Stimulated activated CD4-positive, alpha-beta T cell treated with anti-CD3 and anti-CD28 coated beads, Interleukin-12 subunit alpha, Interleukin-12 subunit beta, amount 100 ng/mL, for 48 hours (primary cell): ENCODE data around the gene DDX25.
"Not testable (repeated sequence)": the region's sequence is repeated elsewhere in the genome, so short reads cannot be mapped to it uniquely, and the experiment has no call there.

Experiments
- DNase-seq, 3 donors: peaks; one replicate each; pipeline ENCODE4 v3.0.0-alpha.2; 2020; ENCODE audit warnings: low read depth in 2 of 3, low spot score in 1 of 3

Gene DDX25

DNA sequence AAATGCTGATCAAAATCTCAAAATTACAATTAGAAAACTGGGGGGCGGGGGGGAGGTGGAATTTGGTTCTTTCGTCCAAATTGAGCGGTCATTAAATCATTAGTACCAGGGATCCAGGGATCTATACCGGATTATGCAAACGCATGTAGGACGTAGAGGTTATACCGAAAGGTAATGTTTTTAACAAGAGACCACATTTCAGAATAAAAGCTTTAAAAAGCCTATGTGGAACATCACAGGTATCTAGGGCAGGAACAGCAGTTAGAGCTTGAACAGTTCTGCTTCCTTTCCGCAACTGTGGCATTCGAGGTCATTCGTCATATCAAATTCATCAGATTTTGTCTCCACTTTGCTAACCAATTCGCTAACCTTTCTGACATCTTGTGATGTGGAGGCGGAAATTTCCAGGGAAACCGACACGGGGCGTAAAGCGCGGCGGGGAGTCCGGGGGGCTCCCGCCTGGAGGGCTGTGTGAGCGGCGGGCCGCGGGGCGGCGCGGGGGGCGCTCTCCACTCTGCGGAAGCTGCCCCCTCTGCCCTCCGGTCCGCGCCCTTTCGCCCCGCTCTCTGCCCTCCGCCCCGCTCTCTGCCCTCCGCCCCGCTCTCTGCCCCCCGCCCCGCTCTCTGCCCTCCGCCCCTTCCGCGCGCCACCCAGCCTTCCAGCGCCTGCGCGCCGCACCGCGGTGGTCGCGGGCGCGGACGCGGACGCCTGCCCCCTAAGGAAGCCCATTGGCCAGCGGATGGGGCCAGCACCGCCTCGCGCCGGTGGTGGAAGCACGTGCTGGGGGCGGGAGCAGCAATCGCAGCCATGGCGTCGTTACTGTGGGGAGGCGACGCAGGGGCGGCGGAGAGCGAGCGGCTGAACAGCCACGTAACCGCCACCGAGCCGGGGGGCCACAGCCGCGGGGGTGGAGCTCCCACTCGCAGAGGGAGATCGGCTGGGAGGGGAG, at the start of gene DDX25:
DDX25 (plus strand) TSS at position 798 of the 949 bp plus-strand sequence; CDS start at position 808, 10 bp downstream.
- DNase-seq = no peak

DNA sequence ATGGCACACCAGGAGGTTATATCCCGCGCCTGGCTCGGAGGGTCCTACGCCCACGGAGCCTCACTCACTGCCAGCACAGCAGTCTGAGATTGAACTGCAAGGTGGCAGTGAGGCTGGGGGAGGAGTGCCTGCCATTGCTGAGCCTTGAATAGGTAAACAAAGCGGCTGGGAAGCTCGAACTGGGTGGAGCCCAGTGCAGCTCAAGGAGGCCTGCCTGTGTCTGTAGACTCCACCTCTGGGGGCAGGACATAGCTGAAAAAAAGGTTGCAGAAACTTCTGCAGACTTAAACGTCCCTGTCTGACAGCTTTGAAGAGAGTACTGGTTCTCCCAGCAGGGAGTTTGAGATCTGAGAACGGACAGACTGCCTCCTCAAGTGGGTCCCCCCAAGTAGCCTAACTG, 46.6 kb upstream of the DDX25 start:
- DNase-seq = not testable (repeated sequence)

DNA sequence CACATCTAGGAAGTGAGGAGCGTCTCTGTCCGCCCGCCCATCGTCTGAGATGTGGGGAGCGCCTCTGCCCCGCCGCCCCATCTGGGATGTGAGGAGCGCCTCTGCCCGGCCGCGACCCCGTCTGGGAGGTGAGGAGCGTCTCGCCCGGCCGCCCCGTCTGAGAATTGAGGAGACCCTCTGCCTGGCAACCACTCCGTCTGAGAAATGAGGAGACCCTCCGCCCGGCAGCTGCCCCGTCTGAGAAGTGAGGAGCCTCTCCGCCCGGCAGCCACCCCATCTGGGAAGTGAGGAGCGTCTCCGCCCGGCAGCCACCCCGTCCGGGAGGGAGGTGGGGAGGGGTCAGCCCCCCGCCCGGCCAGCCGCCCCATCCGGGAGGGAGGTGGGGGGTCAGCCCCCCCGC, 41.5 kb upstream of the DDX25 start:
- DNase-seq = not testable (repeated sequence)

DNA sequence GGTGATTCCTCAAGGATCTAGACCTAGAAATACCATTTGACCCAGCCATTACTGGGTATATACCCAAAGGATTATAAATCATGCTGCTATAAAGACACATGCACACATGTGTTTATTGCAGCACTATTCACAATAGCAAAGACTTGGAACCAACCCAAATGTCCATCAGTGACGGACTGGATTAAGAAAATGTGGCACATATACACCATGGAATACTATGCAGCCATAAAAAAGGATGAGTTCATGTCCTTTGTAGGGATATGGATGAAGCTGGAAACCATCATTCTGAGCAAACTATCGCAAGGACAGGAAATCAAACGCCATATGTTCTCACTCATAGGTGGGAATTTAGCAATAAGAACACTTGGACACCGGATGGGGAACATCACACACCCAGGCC, 39.0 kb upstream of the DDX25 start:
- DNase-seq = not testable (repeated sequence)

DNA sequence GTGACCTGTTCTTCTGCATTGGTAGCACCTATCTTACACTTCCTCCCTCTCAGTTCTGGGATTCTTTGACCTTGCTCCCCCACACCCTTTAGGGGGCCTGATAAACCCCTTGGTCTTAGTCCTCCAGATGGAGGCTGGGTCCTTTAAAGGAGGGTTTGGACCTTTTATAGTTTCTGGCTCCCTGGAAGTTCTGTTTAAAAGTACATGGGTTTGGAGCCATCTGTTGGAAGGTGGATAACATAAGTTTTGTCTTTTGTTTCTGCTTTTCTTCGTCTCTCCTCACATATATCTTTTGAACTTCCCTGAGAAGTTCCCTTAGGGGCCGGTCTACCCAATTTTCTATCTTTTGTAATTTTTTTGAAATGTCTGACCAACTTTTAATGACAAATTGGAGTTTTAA, 34.8 kb upstream of the DDX25 start:
- no peak for DNase-seq

DNA sequence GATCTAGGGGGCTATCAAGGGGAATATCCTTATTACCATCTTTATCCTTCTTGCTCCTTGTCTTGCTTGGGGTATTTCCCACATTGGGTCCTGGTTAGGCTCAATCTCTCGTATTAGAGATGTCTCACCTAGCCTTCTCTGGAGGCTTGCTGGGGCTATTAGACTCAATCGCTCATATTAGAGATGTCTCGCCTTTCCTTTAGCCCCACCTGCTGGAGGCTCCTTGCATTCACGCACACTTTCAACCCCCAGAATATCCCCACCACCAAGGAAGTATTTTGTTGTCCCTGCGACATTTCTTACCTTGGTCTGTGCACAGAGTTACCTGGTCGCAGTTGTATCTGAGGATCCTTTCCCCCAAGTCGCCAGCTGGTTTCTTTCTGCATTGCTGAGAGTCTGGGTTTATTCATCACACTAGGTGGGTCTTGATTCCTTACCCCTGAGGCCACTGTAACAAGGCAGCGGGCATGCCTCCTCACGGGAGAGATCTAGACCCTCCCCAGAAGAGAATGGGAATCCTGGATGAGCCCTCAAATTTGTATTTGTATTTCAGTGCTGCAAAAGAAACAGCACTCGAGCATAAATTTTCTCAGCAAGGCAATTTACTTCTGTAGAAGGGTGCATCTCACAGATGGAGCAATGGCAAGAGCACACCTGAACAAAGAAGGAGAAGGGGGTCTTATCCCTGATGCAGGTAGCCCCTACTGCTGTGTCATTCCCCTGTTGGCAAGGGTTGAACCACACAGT, 32.7 kb upstream of the DDX25 start:
- DNase-seq = peak in 2 of 3 donors; percentile 15 to 32

DNA sequence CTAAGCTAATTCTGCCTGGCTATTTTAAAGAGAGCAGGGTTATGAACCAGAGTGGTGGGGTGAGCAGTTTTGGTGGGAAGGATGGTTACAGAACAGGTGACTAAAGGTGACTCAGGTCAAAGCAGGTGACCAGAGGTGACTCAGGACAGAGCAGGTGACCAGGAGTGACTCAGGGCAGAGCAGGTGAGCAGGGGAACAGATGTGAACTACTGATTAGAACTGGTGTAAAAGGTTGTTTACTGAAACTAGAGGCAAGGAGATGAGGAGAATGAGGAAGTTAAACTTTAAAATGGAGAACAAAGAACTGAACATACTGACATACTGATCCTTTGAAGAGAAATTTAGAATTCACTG, 32.2 kb upstream of the DDX25 start:
- no peak for DNase-seq

DNA sequence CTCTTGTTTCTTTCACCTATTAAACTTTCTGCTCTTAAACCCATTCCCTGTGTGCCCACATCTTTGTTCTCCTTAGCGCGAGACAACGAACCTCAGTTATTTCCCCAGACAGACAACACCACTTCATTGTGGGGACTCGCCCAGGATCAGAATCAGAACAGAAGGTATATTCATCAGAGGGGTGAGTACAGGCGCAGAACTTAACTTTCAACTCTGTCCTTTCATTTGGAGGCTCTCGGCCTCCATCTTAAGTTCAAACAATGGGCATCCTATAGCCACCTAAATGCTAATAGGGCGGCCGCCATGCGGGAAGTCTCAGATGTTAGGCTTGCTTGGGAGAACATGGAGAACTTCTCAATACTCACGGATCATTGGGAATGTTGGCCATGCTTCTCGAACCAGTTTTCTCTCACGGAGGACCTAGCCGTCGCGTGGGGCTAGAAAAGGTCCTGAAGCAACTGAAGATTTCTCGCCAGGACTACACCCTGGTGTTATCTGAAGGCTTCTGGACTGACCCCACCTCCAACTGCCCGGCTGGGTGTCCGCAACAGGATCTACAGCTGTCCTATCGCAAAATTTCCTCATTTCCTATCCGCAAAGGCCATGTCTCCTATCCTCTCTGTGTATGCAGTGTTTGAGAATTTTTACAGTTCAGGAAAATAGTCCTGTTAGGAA, 30.3 kb upstream of the DDX25 start:
- DNase-seq = no peak

DNA sequence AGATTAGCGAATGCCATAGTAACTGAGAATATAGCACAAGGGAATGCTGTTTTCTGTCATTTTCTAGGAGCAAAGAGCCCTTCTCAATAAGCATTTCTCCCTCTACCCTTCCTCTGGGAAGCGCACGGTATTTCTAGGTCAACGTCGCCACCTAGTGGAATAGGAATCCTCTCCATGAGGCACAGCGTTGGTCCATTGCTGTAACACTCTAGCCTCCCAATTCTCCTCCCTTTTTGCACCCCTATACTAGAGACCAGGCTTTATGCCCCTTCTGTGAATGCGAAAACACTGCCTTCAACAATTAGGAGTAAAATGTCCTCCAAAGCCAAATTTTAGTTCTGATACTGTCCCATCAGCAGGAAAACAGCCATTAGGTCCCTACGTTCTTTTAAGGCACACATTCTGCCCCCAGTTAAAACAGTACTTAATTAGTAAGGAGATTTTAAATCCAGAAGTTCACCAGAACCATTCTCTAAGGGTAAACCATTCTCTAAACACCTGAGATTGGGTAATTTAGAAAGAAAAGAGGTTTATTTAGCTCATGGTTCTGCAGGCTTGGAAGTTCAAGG, 29.7 kb upstream of the DDX25 start:
- peak in 2 of 3 donors; percentile 40 to 60 for DNase-seq

DNA sequence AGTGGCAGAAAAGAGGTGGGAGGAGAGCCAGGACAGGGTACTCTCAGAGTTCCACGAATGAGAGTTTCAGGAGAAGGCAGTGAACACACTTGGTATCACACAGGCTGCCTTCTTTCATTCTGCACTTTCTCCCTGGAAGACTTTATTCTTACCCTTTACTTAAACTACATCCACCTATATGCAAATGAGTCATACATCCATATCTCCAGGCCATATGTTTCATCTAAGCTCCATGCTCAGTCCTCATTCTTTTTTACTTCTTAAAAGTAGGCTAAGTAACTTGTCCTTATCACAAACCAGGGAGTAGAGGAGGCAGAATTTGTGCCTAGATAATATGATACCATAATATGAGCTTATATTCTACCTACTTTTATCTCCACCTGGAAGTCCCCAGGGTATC, 23.0 kb upstream of the DDX25 start:
- no peak for DNase-seq

DNA sequence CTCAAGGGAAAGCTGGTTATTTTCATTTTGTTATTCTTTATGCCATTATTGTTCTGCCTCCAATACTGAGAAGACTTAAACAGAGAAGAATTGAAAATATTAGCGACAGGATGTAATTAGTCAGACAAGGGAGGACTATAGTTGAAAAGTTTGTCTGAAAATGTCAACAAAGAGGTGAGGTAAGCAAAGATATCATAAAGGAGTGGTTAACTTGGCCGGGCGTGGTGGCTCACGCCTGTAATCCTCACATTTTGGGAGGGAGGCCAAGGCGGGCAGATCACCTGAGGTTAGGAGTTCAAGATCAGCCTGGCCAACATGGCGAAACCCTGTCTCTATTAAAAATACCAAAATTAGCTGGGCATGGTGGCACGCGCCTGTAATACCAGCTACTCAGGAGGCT, 20.9 kb upstream of the DDX25 start:
- no peak for DNase-seq

DNA sequence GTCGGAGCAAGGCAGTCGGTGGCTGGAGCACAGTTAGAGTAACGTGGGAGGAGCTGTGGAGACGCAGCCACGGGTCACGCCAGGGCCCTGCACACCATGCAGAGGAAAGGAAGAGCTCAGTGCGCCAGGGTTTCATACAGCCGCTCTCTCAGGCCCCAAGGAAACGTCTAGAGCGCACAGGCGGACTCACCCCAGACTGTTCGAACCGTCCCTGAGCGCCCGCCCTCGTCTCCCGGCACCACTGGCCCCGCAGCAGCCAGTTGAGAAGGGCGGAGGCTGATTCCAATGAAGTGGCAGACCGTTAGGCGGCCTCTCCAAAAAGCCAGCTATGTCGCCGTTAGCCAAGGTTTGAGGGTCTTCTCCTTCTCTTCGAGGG, 17.3 kb upstream of the DDX25 start:
- DNase-seq = peak in 2 of 3 donors; percentile 27 to 28

DNA sequence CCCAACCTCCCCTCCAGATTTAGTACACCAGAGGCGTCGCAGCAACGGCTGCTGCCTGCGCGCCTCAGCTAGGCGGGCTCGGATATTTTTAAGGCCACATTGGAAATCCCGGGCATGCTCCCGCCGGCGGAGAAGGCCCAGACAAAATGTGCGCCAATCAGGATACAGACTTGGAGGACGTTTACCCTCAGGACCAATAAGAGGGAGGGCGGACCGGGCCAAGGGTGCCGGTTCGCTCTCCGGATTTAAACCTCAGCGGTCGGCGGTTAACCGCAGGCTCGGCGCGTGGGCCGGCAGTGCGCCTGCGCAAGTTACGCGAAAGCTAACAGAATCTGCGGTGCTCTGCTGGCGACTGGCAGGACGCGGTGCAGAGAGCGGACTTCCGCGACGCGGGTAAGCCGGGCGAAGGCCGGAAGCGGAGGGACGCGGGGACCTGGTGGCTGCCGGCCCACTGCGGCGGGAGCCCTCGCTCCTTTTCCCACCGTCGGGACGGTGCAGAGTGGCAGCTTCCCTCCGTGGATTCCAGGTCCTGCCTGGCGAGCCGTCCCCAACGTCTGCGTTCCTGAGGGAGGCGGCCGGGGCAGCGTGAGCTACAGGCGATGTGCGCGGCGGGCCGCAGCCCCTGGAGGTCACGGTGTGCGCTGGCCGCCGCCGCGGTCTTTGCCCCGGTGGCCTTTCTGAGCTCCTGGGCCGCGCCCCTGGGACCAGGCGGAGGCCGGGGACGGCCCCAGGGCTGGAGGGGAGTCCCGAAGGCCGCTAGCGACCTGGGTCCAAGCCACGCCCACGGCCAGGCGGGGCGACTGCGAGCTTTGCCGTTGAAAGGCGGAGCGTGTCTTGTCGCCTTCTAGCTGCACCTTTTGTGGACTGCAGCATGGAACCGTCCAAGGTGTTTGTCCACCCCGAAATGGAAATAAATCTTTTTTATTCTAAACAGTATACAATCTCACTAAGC, 16.7 kb upstream of the DDX25 start, which contains the start of gene HYLS1:
HYLS1 (plus strand) TSS at position 296 of the 952 bp plus-strand sequence. CDS start 11,701 bp downstream, outside the sequence.
- peak; percentile 94 to 95 (median 95) for DNase-seq

DNA sequence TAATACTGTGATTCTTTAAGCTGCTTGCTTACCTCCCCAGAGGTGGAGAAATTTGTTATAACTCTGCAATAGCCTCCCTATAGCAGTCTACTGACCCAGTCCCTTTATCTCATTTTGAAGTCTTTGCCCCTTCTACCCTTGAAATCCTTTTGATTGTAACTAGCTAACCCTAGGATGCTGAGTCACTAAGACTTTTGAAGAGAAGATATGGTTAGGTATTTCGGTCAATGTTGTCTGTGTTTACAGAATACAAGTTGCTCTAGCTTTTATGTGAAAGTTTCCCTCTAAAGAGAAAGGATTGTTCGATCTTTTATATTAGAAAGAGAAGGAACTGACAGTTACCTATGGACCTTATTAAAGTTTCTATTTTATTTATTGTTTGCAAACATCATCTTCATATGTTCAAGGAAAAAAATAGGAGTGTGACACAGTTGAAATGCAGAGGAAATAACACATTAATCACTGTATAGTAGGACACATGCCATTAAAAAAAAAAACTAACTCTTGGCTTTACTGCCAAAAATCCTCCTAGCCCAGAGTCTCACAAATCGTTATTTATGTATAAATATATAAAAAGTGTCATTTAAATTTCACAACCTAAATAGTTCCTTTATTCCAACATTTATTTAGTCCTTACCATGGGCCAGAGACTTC, 13.7 kb upstream of the DDX25 start:
- DNase-seq = no peak

DNA sequence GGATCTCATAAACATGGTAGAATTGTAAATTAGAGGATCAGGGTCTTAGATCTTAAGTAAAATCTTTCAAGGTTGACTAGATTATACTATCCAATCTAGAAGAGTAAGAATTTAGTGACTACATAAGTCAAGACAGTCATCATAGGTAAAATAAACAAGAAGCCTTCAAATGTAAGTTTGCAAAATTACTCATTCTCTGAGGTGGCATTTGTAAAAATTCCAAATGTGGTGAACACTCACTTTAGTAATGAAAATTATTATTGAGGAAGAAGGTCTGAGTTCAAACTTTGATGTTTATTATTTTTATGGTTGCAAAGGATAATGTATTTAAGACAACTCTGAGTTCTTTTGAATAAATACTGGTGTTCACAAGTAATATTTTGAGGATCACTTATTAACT, 12.2 kb upstream of the DDX25 start:
- DNase-seq = no peak

DNA sequence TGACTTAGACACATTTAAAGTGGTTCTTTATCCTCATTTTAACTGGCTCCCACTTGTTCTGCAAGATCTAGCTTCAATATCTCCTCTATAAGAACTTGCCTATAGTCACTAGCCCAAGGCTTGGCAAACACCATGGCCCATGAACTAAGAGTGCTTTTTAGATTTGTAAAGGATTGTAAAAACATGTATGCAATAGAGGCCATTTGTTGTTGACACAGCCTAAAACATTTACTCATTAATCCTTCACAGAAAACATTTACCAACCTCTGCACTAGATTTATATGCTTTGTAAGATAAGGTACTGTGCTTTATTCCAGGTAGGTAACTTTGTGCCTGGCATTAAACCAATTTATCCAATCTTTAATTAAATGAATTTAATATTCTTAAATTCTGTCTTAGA, 11.3 kb upstream of the DDX25 start:
- no peak for DNase-seq

DNA sequence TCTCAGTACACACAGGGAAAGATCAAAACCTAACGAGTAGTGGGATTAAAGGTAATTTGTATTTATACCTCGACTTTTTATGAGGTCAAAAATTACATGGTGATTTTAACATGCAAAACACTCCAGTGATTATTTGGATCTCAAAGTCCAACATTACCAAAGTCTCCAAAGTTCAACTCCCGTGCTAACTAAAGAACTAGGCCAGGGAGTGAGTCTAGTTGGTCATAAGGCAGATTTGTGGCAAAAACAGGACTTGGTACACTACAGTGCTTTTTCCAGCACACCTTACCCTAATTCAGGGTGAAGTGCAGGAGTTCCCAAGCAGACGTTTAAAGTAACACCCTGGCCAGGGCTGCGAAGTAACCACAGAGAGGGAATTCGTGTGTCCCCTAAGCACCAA, 2.4 kb upstream of the DDX25 start:
- no peak for DNase-seq

DNA sequence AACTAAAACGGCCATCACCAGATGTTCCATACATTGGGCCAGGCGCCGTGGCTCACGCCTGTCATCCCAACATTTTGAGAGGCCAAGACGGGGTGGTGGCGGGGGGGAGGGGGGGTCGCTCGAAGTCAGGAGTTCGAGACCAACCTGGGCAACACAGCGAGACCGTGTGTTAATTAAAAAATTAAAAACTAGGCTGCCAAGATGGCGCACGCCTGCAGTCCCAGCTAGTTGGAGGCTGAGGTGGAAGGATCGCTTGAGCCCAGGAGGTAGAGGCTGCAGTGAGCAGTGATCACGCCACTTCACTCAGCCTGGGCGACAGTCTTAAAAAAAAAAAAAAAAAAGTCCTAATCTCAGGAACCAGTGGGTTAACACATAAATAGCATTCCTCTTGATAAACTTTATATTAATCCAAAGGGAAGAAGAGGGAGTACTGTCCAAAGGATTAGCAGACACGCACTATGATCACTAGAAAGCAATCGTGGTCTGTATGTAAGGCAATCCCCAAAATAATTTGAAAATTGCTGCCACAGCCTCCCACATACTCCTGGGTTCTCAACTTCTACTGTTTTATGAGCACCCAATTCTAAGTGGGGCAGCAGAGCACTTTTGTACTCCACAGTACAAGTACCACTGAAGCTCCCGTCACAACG, 1.9 kb upstream of the DDX25 start:
- DNase-seq = no peak
